HG02798 (cell line): ENCODE data around the gene ARID2.

Experiments used
- ATAC-seq: cut with Tn5 transposase; IDR thresholded peaks from one replicate; pipeline ENCODE4 v1.9.1; 2021; ENCODE audit warnings: mild to moderate bottlenecking; ENCODE audit not compliant: unreplicated experiment, poor library complexity

Gene ARID2

DNA sequence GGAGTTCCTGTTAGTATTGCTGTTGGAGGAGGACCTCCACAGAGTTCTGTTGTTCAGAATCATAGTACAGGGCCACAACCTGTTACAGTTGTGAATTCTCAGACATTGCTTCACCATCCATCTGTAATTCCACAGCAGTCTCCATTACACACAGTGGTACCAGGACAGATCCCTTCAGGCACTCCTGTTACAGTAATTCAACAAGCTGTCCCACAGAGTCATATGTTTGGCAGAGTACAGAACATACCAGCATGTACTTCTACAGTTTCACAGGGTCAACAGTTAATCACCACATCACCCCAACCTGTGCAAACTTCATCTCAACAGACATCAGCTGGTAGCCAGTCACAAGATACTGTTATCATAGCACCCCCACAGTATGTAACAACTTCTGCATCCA is 120.8 kb downstream of the ARID2 start:
- ATAC-seq = no peak

DNA sequence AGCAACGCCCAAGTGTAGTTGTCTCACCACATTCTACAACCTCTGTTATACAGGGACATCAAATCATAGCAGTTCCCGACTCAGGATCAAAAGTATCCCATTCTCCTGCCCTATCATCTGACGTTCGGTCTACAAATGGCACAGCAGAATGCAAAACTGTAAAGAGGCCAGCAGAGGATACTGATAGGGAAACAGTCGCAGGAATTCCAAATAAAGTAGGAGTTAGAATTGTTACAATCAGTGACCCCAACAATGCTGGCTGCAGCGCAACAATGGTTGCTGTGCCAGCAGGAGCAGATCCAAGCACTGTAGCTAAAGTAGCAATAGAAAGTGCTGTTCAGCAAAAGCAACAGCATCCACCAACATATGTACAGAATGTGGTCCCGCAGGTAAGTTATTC is 123.0 kb downstream of the ARID2 start:
- no peak for ATAC-seq

DNA sequence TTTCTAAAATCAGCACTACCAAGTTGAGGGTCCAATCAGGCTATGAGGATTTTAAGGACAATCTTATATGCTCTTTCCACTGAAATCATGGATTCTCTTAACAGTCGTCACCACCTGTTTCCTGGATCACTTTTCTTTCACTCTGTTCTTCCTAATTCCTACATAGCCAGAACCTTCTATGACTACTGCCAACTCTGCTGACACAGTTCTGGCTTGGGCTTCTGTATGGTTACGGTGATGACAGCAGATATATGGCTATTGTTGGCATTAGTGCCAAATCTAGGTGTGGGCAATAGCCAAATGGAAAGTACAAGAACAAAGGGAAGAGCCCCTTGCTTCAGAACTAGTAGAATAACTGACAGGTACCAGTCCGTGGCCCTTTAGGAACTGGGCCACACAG is 124.0 kb downstream of the ARID2 start:
- ATAC-seq = no peak

DNA sequence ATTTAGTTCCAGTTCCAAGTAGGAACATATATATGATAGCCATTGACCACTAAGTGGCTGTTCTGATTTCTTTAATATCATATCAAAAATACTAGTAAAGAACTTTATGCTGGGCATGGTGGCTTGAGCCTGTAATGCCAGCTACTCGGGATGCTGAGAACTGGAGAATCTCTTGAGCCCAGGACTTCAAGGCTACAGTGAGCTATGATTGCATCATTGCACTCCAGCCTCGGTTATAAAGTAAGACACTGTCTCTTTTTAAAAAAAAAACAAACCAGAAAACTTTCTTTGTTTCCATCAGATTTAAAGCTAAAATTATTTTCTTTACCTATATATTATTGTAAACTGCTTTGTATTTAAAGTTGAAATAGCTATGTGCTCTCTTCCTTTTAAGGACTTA is 133.8 kb downstream of the ARID2 start:
- ATAC-seq = no peak

DNA sequence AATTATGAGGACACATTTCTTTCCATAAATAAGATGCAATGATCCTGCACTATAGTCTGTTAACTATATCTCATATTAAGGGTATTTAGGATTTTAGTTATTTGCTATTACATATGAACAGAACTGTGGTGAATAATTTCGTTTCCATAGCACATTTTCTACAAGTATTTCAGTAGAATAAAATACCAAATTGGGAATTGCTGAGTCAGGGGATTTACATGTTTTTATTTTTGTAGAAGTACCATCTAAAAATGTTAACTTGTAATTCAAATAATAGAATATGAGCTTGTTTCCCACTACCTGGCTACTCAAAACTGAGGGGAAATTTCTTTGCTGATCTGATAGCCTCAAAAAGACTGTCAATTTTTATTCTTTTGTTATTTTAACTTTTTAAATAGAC is 136.8 kb downstream of the ARID2 start:
- no peak for ATAC-seq

DNA sequence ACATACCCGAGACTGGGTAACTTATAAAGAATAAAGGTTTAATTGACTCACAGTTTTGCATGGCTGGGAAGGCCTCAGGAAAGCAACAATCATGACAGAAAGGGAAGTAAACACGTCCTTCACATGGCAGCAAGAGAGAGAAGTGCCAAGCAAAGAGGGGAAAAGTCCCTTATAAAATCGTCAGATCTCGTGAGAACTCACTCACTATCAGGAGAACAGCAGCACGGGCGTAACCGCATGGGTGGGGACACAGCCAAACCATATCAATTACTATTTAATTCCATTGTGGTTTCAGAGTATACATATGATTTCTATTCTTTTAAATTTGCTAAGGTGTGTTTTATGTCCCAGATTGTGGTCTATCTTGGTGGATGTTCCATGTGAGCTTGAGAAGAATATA is 142.9 kb downstream of the ARID2 start:
- ATAC-seq = no peak

DNA sequence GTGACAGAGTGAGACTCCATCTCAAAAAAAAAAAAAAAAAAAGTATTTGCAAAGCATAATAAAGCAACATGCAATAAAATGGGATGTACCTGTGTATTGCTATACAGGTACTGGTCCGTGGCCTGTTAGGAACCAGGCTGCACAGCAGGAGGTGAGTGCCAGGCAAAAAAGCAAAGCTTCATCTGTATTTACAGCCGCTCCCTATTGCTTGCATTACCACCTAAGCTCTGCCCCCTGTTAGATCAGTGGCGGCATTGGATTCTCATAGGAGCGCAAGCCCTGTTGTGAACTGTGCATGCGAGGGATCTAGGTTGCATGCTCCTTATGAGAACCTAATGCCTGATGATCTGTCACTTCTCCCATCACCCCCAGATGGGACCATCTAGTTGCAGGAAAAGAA is 147.6 kb downstream of the ARID2 start:
- no peak for ATAC-seq

DNA sequence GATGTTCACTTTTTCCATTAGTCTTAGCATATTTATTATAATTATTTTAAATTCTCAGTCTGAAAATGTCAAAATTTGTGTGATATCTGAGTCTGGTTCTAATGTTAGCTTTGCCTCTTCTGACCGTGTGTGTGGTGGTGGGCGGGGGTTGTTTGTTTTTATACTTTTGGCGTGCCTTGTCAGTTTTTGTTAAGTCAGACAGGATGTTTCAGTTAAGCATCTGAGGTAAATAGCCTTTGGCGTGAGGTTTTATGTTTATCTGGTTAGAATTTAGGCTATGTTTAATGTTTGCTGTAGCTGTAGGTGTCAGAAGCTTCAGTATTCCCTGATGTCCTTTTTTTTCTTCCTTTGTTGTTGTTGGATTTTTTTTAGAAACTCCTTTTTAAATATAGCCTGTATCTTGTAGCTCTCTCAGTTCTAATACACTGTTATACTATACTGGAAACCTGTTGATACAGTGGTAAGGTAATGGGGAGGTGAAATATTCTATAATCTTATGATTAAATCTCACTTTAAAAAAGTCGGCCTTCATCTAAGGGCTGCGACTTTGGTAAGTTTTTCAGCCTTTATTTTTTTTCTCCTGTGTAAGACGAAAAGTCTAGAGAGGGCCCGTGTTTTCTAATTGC is 149.2 kb downstream of the ARID2 start:
- no peak for ATAC-seq

DNA sequence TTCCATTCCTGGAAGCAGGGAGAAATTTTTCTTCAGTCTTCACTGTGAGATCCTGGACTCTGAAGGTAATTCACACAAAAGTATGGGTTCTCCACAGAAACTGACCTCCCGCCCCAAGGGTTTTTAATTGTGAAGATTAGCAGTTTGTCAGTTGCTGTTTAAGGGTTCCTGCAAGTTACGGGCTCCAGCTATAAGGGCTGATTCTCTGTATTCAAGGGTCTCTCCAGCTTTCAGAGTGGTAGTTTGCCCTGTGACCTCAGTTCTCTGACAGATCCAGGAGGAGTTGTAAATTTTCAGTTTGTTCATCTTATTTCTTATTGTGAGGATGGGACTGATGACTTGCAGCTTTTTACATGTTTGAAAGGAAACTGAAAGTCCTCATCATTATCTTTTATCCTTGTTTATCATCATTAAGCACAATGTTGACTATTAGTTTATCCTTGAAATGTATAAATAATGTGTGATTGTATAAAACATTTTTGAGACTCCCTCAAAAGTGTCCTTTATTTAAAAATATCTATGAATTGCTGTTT is 149.9 kb downstream of the ARID2 start:
- no peak for ATAC-seq

DNA sequence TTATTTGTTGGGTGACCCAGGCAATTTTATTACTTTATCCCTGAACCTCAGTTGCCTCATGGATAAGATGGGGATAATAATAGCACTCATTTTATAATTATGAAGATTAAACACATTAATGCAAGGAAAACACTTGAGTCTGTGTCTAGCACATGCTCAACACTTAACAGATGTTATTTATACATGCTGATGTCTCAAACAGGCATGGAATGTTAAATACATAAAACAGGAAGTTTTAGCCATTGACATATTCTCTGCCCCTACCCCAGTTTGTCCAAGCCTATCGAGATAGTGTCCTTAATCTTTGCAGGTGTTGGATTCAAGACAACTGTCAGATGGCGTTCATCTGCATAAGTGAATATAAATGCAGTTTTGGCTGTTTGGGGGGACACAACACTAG is 151.0 kb downstream of the ARID2 start:
- no peak for ATAC-seq

DNA sequence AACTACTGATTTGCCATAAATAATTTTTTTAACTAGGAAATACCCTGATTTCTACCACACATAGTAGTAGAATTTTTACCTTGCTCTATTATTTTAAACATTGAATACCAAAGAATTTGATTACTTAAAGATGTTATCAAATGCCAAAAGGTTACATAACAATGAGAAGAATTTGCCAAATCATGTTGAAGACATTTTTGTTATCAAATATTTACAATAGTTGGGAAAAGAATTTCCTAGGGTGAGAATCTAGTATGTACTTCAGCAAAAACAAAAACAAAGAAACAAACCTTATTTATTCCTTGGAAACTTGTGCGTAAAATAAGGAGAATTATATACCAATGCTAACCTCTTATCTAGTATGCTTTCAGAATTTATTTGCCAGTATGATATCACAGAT is 153.7 kb downstream of the ARID2 start:
- no peak for ATAC-seq

DNA sequence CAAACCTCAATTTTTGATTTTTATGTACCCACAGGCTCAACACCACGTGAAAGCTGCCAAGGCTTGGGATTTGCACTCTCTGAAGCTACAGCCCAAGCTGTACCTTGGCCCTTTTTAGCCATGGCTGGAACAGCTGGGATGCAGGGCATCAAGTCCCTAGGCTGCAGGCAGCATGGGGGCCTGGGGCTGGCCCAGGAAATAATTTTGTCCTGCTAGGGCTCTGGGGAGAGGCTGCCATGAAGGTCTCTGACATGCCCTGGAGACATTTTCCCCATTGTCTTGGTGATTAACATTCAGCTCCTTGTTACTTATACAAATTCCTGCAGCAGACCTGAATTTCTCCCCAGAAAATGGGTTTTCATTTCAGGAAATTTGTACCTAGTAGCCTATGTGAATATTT is 157.2 kb downstream of the ARID2 start:
- ATAC-seq = no peak

DNA sequence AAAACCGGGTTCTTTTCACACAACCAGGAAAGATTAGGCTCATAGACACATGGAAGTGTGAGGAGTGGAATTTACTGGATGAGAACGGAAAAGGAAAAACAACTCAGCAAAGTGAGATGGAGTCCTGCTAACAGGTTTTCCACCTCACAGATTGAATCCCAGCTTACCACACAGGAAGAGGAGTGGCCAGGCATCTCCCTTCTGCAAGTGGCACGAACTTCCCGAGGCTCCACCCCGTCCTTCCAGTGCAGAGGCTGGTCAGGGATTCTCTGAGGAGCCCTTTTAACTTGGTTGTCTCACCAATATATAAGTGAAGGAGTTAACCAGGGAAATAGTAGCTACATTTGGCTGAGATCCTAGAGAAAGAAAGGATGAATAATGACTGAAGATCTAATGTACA is 158.0 kb downstream of the ARID2 start:
- ATAC-seq = no peak

DNA sequence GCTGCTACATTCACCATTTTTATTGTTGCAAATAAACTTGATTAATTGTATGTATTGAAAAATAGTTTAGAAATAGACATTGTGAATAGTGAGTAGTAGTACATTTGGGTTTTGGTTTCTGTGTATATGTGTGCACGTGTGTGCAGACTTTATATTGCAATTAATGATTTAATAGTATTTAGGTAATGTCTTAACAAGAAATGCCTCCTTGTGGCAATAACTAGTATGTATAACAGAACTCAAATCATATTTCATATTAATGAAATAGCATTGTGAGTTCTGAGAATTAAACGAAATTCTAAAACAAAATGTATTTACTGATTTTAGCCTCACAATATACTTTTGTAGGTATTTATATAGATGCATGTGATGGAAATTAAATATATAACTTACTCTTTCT is 160.8 kb downstream of the ARID2 start:
- no peak for ATAC-seq

DNA sequence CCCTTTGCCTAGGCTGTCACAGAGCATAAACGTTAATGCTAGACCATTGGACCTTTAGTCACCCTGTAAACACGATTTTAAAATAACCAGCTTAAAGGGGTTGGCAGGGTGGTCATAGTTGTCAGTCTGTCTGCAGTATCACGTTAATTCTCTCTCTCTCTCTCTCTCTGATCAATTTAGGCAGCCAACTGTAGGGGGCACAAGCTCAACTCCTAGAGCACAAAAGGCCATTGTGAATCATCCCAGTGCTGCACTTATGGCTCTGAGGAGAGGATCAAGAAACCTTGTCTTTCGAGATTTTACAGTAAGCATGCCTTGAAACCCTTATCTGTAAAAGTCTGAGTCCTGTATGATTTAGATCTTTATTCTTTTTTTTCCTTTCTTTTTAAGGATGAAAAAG is 163.7 kb downstream of the ARID2 start:
- no peak for ATAC-seq

DNA sequence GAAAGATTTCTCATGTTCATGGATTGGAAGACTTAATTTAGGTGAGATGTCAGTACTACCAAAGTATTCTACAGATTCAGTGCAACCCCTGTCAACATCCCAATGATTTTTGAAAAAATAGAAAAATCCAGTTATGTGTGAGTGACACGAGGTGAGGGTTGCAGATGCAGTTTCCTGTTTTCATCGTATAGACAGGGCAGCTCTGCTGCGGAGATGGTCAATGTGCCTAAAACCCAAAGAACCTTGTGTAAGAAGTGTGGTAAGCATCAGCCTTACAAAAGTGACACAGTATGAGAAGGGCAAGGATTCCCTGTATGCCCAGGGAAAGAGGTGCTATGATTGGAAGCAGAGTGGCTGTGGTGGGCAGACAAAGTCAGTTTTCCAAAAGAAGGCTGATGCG is 166.5 kb downstream of the ARID2 start:
- ATAC-seq = no peak

DNA sequence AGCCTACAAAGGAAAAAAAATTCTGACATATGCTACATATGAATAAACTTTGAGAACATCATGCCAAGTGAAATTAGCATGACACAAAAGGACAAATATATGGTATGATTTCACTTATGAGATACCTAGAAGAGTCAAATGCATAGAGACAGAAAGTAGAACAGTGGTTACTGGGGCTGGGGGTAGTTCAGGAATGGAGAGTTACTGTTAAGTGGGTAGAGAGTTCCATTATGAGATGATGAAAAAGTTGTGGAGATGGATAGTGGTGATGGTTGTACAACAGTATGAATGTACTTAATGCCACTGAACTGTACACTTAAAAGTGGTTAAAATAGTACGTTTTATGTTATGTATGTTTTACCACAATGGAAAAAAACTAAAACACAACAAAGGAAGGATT is 168.6 kb downstream of the ARID2 start:
- ATAC-seq = no peak

DNA sequence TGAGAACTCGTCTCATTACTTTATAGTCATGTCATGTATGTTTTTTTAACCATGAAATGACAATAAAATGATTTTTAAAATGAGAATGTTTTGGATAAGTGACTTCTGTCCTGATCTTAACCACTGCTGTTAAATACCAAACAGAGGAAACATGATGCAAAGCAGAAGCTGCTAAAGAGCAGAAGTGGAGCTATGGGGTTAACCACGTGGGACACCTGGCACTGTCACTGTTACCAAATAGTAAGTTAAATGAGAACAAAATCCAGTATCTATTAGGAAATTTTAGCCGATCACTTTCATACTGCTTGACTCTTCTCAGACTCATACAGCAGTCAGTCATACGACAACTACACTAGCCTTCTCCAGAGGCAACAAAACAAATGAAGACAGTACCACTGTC is 178.4 kb downstream of the ARID2 start:
- peak; percentile 85 for ATAC-seq

DNA sequence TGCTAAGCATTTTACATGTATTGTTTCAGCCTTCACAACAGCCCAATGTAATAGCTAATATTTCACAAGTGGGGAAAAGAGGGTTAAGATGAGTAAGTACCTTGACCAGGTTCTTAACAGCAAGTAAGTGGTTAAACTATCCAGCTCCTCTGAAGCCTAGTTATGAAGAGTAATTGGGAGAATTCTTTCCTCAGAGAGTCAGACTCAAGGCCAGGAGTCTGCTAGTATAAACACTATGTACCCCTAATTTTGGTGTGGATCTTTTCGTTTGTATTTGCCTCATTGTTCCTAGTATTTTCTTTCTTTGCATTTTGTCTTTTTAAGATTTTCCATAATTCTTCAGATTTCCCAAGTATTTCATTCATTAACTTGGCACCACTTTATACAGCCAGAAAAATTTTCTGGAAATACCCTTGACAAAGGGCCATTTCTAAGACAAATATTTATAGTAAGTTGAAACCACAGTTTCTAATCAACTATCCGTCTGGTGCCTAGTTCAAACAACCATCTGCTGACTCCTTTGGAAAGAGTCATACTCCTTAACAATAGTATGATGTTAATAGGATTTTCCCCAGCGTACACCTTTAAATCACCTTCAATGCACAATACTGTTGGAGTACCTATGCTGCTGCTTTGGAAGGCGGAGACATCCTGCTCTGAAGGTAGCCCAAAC is 179.7 kb downstream of the ARID2 start:
- no peak for ATAC-seq

DNA sequence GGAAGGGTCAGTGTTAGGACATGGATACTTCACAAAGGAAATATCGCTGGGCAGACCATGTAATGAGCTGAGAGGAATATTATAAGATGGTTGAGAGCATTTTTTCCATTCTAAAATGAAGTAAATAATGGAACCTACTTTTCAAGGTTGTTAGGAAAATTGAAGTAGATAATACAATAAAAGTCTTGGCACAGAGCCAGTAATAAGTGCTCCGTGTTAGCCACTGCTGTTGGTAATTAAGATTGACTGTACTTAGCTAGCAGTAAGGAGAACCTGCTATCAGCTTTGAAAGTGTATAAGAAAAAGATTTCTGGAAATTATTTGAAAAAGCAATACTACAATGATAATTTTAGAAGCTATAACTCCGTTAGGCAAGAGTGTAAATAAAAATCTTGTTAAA is 183.3 kb downstream of the ARID2 start:
- ATAC-seq = no peak

DNA sequence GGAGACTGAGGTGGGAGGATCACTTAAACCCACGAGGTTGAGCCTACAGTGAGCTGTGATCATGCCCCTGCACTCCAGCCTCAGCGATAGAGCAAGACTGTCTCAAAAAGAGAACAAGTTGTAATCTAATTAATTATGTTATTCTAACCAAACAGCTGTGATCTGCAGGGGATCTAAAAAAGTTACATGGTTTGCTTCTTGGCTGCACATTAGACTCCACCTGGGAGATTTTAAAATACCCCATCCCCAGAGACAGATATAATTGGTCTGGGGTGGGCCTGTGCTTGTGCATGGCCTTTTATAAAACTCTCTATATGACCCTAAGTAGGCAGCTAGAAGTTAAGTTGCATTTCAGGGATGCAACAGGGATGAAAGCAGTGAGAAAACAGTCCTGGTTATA is 184.1 kb downstream of the ARID2 start:
- ATAC-seq = no peak

DNA sequence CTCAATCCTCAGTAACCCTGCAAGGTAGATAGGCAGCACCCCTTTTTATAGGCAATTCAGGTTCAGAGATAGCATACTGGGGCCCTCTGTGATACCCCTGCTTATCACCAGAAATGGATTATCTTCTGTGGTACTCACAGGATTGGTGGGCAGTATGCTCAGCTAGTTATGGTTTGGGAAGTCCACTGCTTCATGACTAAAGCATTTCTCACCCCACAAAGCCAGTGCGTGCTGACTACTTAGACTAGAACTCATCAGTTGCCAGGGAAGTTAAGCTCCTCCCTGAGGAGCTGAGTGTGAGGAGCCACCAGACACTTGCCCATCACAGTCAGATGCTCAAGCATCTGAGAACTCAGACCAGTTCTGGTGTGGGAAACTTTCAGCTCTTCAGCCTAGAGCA is 184.6 kb downstream of the ARID2 start:
- ATAC-seq = no peak
